CD14-positive monocyte (primary cell): ENCODE measurements around the gene GRID1. TPM values are rescaled to one million over a fixed set of nuclear protein-coding genes. Genes with fewer than 3 reads are reported as not detected.

Experiments
- DNase-seq, 3 donors: peaks; one replicate each; pipeline ENCODE4 v3.0.0-alpha.2; 2011 to 2022
- H2AFZ ChIP-seq: 2 replicates; pipeline ENCODE4 v1.6.0; 2012; ENCODE audit warnings: mild to moderate bottlenecking, low read depth, low read length, inconsistent platforms; ENCODE audit not compliant: insufficient read depth, poor library complexity, severe bottlenecking
- H3K27ac ChIP-seq, 2 donors: 1 replicate in 1 of 2; 2 replicates in 1 of 2; pipeline ENCODE4 v1.5.1; 2012 to 2013; ENCODE audit warnings: low read length in 2 of 2, control low read depth in 1 of 2, inconsistent platforms in 1 of 2, low read depth in 1 of 2, mild to moderate bottlenecking in 1 of 2
- H3K27me3 ChIP-seq, 2 donors: one replicate each; pipeline versions ENCODE4 v1.6.0 to v1.6.1; 2011 to 2013; ENCODE audit warnings: low read length in 2 of 2; ENCODE audit not compliant: control insufficient read depth in 2 of 2, insufficient read depth in 2 of 2
- H3K36me3 ChIP-seq, 2 donors: replicated peaks in 1 of 2; 1 replicate in 1 of 2; 2 replicates in 1 of 2; pipeline versions ENCODE4 v1.5.1 to v1.6.1; 2012 to 2013; ENCODE audit warnings: low read length in 2 of 2, control low read depth in 1 of 2, inconsistent platforms in 1 of 2, mild to moderate bottlenecking in 1 of 2; ENCODE audit not compliant: insufficient read depth in 2 of 2, control insufficient read depth in 1 of 2
- H3K4me1 ChIP-seq, 2 donors: 1 replicate in 1 of 2; 2 replicates in 1 of 2; pipeline versions ENCODE4 v1.5.1 to v1.6.1; 2012 to 2013; ENCODE audit warnings: low read length in 2 of 2, control low read depth in 1 of 2, inconsistent platforms in 1 of 2, mild to moderate bottlenecking in 1 of 2, moderate library complexity in 1 of 2; ENCODE audit not compliant: insufficient read depth in 2 of 2, control insufficient read depth in 1 of 2
- H3K4me2 ChIP-seq: replicated peaks from 2 replicates; pipeline ENCODE3; 2012; ENCODE audit warnings: low read length, moderate library complexity, mild to moderate bottlenecking; ENCODE audit not compliant: poor library complexity, severe bottlenecking; ENCODE audit errors: extremely low read depth
- H3K4me3 ChIP-seq, 3 experiments: fragments of 200-600 bp in 1 of 3; sonication (generic) in 1 of 3; replicated peaks in 1 of 3; 1 replicate in 2 of 3; 2 replicates in 1 of 3; pipeline ENCODE4 v1.5.1; 2011 to 2013; ENCODE audit warnings: low read length in 3 of 3, mild to moderate bottlenecking in 3 of 3, control low read depth in 2 of 3, low read depth in 2 of 3, inconsistent platforms in 1 of 3, moderate library complexity in 1 of 3
- H3K79me2 ChIP-seq: 2 replicates; pipeline ENCODE4 v1.6.0; 2012; ENCODE audit warnings: mild to moderate bottlenecking, control low read depth, inconsistent platforms, low read length, moderate library complexity; ENCODE audit not compliant: insufficient read depth
- H3K9ac ChIP-seq: 2 replicates; pipeline ENCODE4 v1.6.0; 2017; ENCODE audit warnings: low read length, mild to moderate bottlenecking; ENCODE audit not compliant: insufficient read depth, poor library complexity, severe bottlenecking
- H3K9me3 ChIP-seq, 2 donors: replicated peaks in 1 of 2; 1 replicate in 1 of 2; 2 replicates in 1 of 2; pipeline versions ENCODE4 v1.5.1 to v1.6.1; 2012 to 2013; ENCODE audit warnings: low read length in 2 of 2, control low read depth in 1 of 2; ENCODE audit not compliant: control insufficient read depth in 1 of 2, insufficient read depth in 1 of 2
- H4K20me1 ChIP-seq: 2 replicates; pipeline ENCODE4 v1.6.0; 2012; ENCODE audit warnings: mild to moderate bottlenecking, low read length, control low read depth, moderate library complexity; ENCODE audit not compliant: insufficient read depth
- H3K27ac Mint-ChIP-seq, 7 donors: one replicate each; pipeline ENCODE4 v1.8.0; 2020; ENCODE audit warnings: mild to moderate bottlenecking in 7 of 7, mixed read lengths in 7 of 7, moderate library complexity in 6 of 7, inconsistent platforms in 2 of 7
- H3K27me3 Mint-ChIP-seq, 3 donors: one replicate each; pipeline ENCODE4 v1.8.0; 2021 to 2022; ENCODE audit warnings: low read depth in 3 of 3, mild to moderate bottlenecking in 3 of 3, mixed read lengths in 3 of 3, moderate library complexity in 3 of 3, inconsistent platforms in 1 of 3
- H3K36me3 Mint-ChIP-seq, 2 donors: one replicate each; pipeline ENCODE4 v1.8.0; 2020; ENCODE audit warnings: mixed read lengths in 2 of 2, inconsistent platforms in 1 of 2, mild to moderate bottlenecking in 1 of 2
- H3K4me1 Mint-ChIP-seq: one replicate; pipeline ENCODE4 v1.8.0; 2020; ENCODE audit warnings: mild to moderate bottlenecking, mixed read lengths
- H3K4me3 Mint-ChIP-seq, 2 donors: one replicate each; pipeline ENCODE4 v1.8.0; 2020; ENCODE audit warnings: mild to moderate bottlenecking in 2 of 2, mixed read lengths in 2 of 2, moderate library complexity in 1 of 2
- H3K9me3 Mint-ChIP-seq, 7 donors: one replicate each; pipeline ENCODE4 v1.8.0; 2020 to 2022; ENCODE audit warnings: mixed read lengths in 7 of 7, mild to moderate bottlenecking in 6 of 7, moderate library complexity in 6 of 7, inconsistent platforms in 2 of 7
- WGBS: methylation state at CpG from one replicate; pipeline ENCODE4 v1.1.5; 2013; ENCODE audit warnings: missing lambda C conversion rate; ENCODE audit not compliant: insufficient coverage; 5-methylcytosine and 5-hydroxymethylcytosine counted together
- intact Hi-C, 2 donors: fragments of 100-400 bp; cut with micrococcal nuclease; formaldehyde crosslinking; loops; one replicate each; pipeline versions ENCODE4 v1.15.0 to v1.15.1; 2023
- polyA plus RNA-seq, 3 donors: library from polyadenylated mRNA; depleted of rRNA in 1 of 3; unstranded in 2 of 3; stranded (reverse) in 1 of 3; fragments of 300-500 nt in 2 of 3; fragments of >200 nt in 1 of 3; fragmentation: Illumina TruSeq in 2 of 3; gene quantifications; 1 replicate in 2 of 3; 2 replicates in 1 of 3; pipeline ENCODE4 v1.2.3, GENCODE V29; 2012 to 2021
- TF ChIP-seq, protein P1 (sequence below): fragments of 200-600 bp; IDR thresholded peaks from one replicate; pipeline ENCODE4 v1.8.0; 2022; ENCODE audit warnings: antibody characterized with exemption, mild to moderate bottlenecking

The GRID1 gene
- polyA plus RNA-seq, 3 donors, result not detected

DNA sequence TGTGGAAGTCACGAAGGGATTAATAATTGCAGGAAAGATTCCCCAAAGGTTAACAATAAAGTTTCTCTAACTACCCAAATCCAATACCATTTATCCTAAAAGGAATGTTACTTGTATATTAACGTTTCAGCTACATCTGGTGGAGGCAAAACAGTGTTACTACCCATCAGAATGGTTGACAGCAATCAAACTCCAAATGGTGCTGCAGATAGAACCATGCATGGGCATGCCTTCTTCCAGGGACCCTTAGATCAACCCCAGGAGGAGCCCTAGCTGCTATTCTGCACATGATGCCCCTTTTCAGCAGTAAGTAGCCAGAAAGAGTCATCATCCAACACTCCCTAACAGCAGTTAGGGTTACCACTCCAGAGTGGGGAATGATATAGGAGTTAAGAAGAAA lies 336.3 kb downstream of the GRID1 start:
- H3K27ac ChIP-seq, result no peak overlapping the region
- no peak for DNase-seq
- Mint-ChIP-seq H3K27me3 (peaks cover 0 to 5% (median 3%) of the 10 kb centered on the region in 3 donors), H3K4me1 (no peaks in the 10 kb centered on the region), H3K36me3 (no peaks in the 10 kb centered on the region), H3K9me3 (peaks cover 5 to 21% (median 10%) of the 10 kb centered on the region in 7 donors), H3K4me3 (no peak overlapping the region), H3K27ac (no peak overlapping the region)
- H2AFZ ChIP-seq, result no peak overlapping the region
- H3K9ac ChIP-seq, result no peak overlapping the region
- TF ChIP-seq, protein P1, sequence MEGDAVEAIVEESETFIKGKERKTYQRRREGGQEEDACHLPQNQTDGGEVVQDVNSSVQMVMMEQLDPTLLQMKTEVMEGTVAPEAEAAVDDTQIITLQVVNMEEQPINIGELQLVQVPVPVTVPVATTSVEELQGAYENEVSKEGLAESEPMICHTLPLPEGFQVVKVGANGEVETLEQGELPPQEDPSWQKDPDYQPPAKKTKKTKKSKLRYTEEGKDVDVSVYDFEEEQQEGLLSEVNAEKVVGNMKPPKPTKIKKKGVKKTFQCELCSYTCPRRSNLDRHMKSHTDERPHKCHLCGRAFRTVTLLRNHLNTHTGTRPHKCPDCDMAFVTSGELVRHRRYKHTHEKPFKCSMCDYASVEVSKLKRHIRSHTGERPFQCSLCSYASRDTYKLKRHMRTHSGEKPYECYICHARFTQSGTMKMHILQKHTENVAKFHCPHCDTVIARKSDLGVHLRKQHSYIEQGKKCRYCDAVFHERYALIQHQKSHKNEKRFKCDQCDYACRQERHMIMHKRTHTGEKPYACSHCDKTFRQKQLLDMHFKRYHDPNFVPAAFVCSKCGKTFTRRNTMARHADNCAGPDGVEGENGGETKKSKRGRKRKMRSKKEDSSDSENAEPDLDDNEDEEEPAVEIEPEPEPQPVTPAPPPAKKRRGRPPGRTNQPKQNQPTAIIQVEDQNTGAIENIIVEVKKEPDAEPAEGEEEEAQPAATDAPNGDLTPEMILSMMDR, result no peak
- WGBS, result no CpG with 5 or more reads among the region's 2 CpGs
- no peak overlapping the region for H3K4me3 ChIP-seq
- no peaks in the 10 kb centered on the region for H3K27me3 ChIP-seq
- H3K36me3 ChIP-seq, result no peaks in the 10 kb centered on the region
- no peaks in the 10 kb centered on the region for H3K4me1 ChIP-seq
- H3K79me2 ChIP-seq, result no peaks in the 10 kb centered on the region
- peaks cover 0 to 12% of the 10 kb centered on the region in 2 donors for H3K9me3 ChIP-seq
- intact Hi-C loops, result no loop called here
- no peaks in the 10 kb centered on the region for H4K20me1 ChIP-seq
- H3K4me2 ChIP-seq, result no peak overlapping the region

DNA sequence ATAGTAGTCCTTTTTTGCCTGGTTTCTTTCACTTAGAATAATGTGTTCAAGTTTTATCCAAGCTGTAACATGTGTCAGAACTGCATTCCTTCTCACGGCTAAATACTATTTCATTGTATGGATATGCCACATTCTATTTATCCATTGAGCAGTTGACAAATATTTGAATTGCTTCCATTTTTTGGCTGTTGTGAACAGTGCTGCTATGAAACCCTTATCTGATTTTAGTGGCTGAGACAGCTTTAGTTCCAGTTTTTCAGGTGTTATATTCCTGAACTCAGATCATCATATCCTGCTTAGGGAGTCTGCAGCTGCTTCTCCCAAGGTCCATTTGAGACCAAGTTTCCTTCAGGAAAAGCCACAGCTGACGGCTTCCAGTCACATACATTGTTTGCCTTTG lies 339.2 kb downstream of the GRID1 start:
- H2AFZ ChIP-seq, result no peak overlapping the region
- H3K4me1 ChIP-seq, result no peaks in the 10 kb centered on the region
- Mint-ChIP-seq H3K36me3 (no peaks in the 10 kb centered on the region), H3K4me3 (no peak overlapping the region), H3K27me3 (peaks cover 0 to 11% (median 3%) of the 10 kb centered on the region in 3 donors), H3K4me1 (no peaks in the 10 kb centered on the region), H3K27ac (no peak overlapping the region), H3K9me3 (peaks cover 5 to 21% (median 10%) of the 10 kb centered on the region in 7 donors)
- 86% methylated on average over 1 of the region's 2 CpGs for WGBS
- H3K9me3 ChIP-seq, result peaks cover 0 to 12% of the 10 kb centered on the region in 2 donors
- no peak overlapping the region for H3K4me3 ChIP-seq
- H3K4me2 ChIP-seq, result no peak overlapping the region
- intact Hi-C loops, result no loop called here
- H3K79me2 ChIP-seq, result no peaks in the 10 kb centered on the region
- no peaks in the 10 kb centered on the region for H3K27me3 ChIP-seq
- H3K9ac ChIP-seq, result no peak overlapping the region
- H3K27ac ChIP-seq, result no peak overlapping the region
- DNase-seq, result no peak
- TF ChIP-seq, protein P1, result no peak
- no peaks in the 10 kb centered on the region for H3K36me3 ChIP-seq
- no peaks in the 10 kb centered on the region for H4K20me1 ChIP-seq
